ENCODE data around the gene IRAK3. TPM values are rescaled to one million over a fixed set of nuclear protein-coding genes. Genes with fewer than 3 reads are reported as not detected.

The IRAK3 gene
- total RNA-seq, 4 donors from 2014 or later, result 62.3 to 136 (median 76.2) TPM

DNA sequence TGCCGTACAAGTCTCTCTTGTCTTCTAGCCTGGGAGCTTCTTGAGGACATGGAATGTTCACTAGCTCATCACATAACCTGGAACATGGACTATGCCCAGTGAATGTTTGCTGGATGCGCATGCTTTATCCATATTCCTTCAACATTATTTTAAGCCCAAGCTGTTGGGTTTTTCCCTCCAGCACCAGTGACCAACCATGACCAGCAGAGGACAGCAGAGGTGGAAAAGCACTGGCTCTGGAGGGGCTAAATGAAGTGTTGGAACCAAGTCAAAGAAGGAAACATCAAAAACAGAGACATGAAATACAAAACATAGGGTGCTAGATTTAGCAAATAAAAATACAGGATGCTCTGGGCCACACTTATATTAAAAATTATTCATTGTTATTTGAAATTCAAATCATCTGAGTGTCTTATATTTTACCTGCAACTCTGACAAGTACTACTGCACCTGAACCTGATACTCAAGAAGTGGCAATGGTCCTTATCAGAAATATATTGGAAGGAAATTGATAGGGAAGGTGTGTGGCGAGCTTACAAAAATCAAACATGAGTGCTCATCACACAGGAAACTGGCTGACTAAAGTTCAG, 90.2 kb downstream of the IRAK3 start:
- DNase-seq (ENCODE audit: low spot score), result no peak
- ATAC-seq (ENCODE audit: low FRiP score), result no peak
- TF ChIP-seq, protein P1, sequence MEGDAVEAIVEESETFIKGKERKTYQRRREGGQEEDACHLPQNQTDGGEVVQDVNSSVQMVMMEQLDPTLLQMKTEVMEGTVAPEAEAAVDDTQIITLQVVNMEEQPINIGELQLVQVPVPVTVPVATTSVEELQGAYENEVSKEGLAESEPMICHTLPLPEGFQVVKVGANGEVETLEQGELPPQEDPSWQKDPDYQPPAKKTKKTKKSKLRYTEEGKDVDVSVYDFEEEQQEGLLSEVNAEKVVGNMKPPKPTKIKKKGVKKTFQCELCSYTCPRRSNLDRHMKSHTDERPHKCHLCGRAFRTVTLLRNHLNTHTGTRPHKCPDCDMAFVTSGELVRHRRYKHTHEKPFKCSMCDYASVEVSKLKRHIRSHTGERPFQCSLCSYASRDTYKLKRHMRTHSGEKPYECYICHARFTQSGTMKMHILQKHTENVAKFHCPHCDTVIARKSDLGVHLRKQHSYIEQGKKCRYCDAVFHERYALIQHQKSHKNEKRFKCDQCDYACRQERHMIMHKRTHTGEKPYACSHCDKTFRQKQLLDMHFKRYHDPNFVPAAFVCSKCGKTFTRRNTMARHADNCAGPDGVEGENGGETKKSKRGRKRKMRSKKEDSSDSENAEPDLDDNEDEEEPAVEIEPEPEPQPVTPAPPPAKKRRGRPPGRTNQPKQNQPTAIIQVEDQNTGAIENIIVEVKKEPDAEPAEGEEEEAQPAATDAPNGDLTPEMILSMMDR (IDR thresholded peaks at IDR 0.05), result no peak

DNA sequence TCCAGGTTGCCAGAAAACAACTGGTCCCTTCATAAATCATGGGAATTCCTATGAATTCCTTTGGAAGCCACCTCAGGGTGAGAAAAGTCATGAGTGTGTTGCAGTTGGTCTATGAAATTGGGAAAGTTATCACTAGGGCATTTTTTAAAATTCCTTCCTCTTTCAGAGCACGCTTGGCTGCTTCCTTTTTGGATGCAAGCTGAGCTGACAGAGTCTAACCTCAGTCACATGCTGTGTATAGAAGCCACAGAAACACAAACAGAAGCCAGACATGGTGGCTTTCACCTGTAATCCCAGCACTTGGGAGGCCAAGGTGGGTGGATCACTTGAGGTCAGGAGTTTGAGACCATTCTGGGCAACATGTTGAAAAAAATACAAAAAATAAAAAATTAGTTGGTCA, 91.5 kb downstream of the IRAK3 start:
- ATAC-seq (ENCODE audit: low FRiP score), result no peak
- TF ChIP-seq, protein P1 (IDR thresholded peaks at IDR 0.05), result no peak
- DNase-seq (ENCODE audit: low spot score), result no peak

GRCh38 chr12:66282244-66282643, 93.2 kb downstream of the IRAK3 start:
- no peak for DNase-seq (ENCODE audit: low spot score)
- ATAC-seq (ENCODE audit: low FRiP score), result no peak
- TF ChIP-seq, protein P1 (IDR thresholded peaks at IDR 0.05), result no peak

- DNase-seq (ENCODE audit: low spot score), result no peak
- TF ChIP-seq, protein P1 (IDR thresholded peaks at IDR 0.05), result no peak
- ATAC-seq (ENCODE audit: low FRiP score), result no peak
Observed at GRCh38 chr12:66287275-66287674, 98.3 kb downstream of the IRAK3 start.

GRCh38 chr12:66288121-66288520, 99.1 kb downstream of the IRAK3 start:
- TF ChIP-seq, protein P1 (IDR thresholded peaks at IDR 0.05), result no peak
- ATAC-seq (ENCODE audit: low FRiP score) (no peak), DNase-seq (ENCODE audit: low spot score) (no peak)

- DNase-seq (ENCODE audit: low spot score) (no peak), ATAC-seq (ENCODE audit: low FRiP score) (no peak)
- TF ChIP-seq, protein P1 (IDR thresholded peaks at IDR 0.05), result no peak
Observed at GRCh38 chr12:66289485-66289884, 100.5 kb downstream of the IRAK3 start.

DNA sequence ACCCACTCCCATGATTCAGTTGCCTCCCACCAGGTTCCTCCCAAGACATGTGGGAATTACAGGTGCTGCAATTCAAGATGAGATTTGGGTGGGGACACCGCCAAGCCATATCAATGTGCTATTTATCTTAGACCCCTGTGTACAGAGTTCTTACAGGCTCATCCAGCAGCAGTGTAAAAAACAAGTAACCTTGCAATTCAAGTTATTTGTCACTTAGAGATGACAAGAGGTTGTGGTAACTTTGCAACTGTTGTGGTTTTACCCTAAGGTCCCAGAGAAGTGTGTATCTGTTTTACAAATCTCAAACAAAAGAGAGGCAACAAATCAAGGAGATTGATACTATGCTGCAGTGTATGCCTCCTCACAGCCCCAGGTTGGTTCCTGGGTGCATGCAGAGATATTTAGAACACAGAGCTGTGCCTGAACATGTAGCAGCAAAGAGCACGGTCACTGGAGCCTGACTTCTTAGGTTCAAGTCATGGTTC, 101.7 kb downstream of the IRAK3 start:
- no peak for ATAC-seq (ENCODE audit: low FRiP score)
- DNase-seq (ENCODE audit: low spot score), result no peak
- TF ChIP-seq, protein P1 (IDR thresholded peaks at IDR 0.05), result no peak
